Stimulated activated naive CD8-positive, alpha-beta T cell treated with anti-CD3 and anti-CD28 coated beads, Interleukin-15, Interleukin-2, amounts not matched to agents 100 U/mL and 50 U/mL, for 24 hours (primary cell): ENCODE measurements around the gene SHROOM2.

Experiments
- ATAC-seq: fragments of 150-1000 bp; cut with Tn5 transposase; one replicate; pipeline ENCODE4 v1.10.0; 2021
- DNase-seq: peaks from one replicate; pipeline ENCODE4 v3.0.0; 2021

SHROOM2 gene

DNA sequence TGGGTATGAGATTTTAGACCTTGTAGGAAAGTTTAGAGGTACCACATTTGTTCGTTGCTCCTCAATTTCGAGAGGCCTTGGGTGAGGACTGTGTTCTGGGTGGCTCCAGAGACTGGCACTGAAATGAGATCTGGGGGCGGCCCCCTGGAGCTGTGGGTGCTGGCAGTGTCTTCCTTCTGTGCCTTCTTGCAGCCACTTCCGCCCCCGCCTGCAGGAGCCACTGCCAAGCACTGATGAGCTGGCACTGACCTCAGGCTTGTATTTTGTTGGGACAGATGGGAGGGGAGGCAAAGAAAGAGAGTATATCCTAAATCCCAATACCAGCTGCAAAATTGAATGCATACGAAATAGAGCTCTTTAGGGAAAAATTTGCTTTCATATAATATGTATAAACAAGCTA is 116.4 kb downstream of the SHROOM2 start:
- ATAC-seq = no peak
- DNase-seq = no peak

GRCh38 chrX:9903146-9903545 is 116.9 kb downstream of the SHROOM2 start:
- ATAC-seq (no peak), DNase-seq (no peak)

- no peak for DNase-seq
These were observed 119.1 kb downstream of the SHROOM2 start for GRCh38 chrX:9905288-9905687.

DNA sequence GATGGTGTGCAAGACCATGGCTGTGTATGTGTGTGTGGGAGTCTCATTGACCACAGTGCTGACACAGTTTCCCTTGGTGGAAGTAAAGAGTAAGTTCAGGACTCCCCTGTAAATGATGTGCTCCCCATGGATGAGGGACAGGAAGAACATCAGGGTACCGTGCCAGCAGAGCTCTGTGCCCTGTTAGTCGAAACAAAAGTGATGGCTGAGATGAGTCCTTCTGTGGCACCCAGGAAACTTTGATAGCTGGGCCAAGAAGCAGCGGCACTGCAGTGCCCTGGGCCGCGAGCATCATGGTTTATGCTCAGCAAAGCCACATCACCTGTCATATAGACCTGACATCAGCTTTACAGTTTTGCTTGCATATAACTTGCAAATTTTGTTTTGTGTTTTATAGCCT is 119.5 kb downstream of the SHROOM2 start:
- DNase-seq (no peak), ATAC-seq (no peak)

More at GRCh38 chrX:9905288-9905687, 119.1 kb downstream of the SHROOM2 start:
- no peak for ATAC-seq

DNA sequence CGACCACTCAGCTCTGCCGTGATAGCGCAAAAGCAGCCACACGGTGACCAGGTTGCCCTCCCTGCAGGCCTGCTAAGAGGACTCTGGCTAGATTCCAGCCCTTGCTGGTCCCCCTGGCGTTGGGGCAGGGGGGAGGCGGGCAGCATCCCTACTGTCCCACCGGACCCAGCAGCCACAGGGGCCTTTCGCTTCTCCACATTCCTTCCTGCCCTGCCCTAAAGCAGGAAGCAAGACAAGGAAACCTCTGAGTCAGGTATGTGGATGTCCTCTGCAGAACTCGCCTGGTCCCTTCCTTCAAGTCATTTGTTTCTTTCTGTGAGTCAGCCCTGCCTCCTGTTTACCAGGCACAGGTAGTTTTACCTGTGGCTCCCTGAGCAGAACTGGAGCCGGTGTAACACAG is 120.7 kb downstream of the SHROOM2 start:
- DNase-seq (no peak), ATAC-seq (no peak)

GRCh38 chrX:9907645-9908387 is 121.6 kb downstream of the SHROOM2 start:
- DNase-seq (no peak), ATAC-seq (no peak)

DNA sequence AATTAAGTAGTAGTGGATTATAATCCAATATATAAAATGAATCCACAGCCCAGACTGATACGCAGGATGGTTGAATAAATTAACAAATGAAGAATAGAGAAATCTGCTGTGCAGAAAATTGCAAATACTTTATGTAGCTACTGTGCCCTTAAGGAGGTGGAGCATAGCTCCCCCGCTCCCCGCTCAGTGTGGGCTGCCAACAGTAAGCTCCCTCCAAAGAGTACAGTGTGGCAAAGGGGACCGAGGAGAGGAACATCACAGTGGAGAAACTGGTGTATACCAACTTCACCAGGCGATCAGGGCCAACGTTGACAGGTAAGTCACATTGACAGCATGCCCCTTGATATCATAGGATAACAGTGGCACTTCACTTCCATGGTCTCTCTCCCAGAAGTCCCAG is 123.0 kb downstream of the SHROOM2 start:
- ATAC-seq = no peak
- no peak for DNase-seq

GRCh38 chrX:9911487-9911886 is 125.3 kb downstream of the SHROOM2 start:
- DNase-seq = no peak

GRCh38 chrX:9912351-9913145 is 126.3 kb downstream of the SHROOM2 start:
- DNase-seq = no peak
- no peak for ATAC-seq

More at GRCh38 chrX:9911487-9911886, 125.3 kb downstream of the SHROOM2 start:
- no peak for ATAC-seq

DNA sequence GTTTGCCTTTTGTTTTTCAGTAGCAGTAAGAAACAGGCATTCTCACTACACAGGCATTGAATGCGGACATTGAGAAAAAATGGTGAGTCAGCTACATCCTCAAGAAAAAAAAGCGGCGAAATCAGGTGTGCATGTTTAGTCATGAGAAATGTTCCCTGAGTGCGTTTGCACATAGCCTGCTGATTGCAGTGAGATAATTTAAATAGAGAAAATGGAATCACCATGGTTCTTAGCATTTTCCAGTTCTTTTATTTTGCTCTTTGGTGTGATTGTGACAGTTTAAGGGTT is 126.9 kb downstream of the SHROOM2 start:
- no peak for ATAC-seq
- no peak for DNase-seq

DNA sequence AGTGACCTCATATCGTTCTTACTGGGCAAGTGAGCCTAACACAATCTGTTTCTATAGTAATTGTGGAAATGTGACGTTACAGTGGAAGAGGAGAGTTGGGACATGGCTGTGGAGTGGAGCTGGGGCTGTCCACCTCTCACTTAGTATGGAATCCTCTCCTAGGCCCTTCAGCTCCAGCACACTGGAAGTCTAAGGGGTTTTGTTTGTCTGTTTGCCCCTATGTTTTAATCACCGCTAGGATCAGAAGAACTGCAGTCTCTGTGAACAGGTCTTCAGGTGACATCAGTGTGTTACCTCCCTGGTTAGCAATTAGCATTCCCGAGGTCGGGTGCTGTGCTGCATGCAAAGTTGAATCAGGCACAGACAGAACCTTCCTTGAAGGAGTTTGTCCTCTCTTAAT is 131.6 kb downstream of the SHROOM2 start:
- ATAC-seq (no peak), DNase-seq (no peak)

- ATAC-seq (no peak), DNase-seq (no peak)
These were observed 133.5 kb downstream of the SHROOM2 start for GRCh38 chrX:9919632-9920172.

- ATAC-seq = no peak
- DNase-seq = no peak
These were observed 135.2 kb downstream of the SHROOM2 start for GRCh38 chrX:9921407-9921806.

- ATAC-seq (no peak), DNase-seq (no peak)
These were observed 137.1 kb downstream of the SHROOM2 start for GRCh38 chrX:9923357-9923756.

DNA sequence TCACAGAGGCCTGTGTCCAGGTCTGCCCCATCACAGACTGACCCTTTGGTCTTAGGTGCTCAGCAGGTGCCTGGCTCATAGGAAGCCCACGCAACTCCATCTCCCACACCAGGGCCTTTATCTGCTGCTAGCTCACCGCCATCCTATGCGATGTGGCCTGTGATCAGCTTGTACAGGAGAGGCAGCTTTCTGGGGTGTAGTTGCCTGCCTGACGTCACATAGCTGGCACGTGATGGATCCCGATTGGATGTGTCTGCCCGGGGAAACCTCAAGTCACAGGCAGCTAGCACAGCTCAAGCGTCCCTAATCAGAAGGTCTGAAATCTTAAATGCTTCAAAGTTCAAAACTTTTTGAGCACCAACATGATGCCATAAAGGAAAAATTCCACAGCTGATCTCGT is 139.8 kb downstream of the SHROOM2 start:
- ATAC-seq (no peak), DNase-seq (no peak)

DNA sequence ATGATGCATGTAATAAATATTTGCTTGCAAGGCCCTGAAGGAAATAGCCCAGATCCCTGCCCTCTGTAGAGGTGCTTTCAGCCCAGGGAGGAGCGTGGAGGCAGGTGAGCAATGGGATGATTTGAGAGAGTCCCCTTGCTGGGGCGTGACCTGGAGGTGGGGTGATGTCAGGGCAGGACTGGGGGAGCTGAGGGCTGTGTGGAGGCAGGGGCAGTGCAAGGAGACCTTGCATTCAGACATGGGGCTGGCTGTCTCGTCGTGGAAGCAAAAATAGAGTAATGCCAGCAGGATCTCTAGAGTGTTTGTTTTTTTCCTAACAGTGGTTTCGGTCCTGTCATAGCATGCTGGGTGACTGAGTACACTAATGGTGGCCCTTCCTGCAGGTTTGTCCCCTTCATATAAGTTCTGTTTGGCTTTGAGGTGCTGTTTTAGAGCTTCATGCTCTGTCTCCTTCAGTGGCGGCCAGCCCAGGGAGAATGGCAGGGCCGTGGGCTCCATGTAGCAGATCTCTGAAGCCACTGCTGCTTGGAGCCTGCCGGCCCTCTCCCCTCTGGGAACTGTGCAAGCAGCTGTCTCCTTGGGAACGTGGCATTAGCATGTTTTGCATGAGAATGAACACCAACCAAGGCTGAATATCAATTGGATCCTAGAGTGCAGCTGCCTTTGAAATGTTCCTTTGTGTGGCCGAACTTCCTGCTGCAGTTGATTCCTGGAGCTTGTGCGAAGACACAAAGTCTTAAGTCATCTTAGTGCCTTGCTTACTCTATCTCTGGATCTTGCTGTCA is 141.7 kb downstream of the SHROOM2 start:
- DNase-seq = no peak
- no peak for ATAC-seq

- ATAC-seq = no peak
- no peak for DNase-seq
These were observed 149.2 kb downstream of the SHROOM2 start for GRCh38 chrX:9935436-9935835.

DNA sequence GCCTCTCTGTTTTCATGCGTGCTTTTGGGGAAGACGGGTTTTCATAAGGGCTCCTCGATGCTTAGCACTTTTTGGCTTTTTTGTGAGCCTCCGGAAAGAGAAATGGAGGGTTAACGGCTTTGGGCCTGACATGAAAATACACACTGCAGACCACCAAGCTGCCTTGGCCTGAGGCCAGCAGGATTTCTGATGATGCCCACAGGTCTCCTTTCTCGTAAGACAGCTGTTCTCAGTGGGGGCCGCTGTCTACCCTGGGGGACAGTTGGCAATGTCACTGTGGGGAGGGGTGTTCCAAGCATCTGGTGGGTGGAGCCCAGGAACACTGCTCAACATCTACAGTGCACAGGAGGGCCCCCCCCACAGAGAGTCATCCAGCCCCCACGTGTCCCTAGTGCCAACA is 151.5 kb downstream of the SHROOM2 start:
- ATAC-seq (no peak), DNase-seq (no peak)

DNA sequence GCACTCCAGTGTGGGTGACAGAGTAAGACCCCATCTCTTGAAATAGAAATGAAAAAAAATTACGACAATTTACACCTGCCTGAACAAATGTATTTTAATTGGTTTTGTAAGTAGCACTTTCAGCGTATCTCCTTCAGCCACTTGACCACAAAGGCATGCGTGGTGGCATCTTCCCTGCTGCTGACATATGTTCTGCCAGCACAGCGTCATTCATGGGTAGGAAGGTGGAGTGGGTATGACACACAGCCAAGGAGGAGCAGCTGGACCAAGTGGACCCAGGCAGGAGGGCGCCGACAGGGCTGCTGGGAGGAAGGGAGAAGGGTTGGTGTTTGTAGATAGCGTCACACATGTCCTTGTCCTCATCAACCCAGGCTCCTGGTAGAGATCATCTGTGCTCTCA is 152.3 kb downstream of the SHROOM2 start:
- ATAC-seq (no peak), DNase-seq (no peak)

DNA sequence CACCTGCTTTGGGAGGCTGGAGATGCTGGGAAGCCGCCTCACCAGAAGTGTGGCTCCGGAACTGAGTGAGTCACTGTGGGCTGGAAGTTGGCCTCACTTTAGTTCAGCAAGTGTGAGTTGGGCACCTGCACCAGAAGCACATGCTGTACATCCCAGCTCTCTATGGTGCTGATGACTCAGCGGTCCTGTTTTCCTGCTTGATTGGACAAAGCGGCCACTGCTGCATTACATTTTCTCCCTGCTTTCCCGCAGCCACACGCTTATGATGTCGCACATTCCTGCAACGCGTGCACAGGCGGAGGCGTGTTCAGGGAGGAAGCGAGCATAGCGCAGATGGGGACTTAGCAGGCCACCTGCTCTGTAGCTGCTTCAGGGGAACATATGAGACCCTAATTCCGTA is 154.2 kb downstream of the SHROOM2 start:
- DNase-seq (peak; percentile 5), ATAC-seq (no peak)

DNA sequence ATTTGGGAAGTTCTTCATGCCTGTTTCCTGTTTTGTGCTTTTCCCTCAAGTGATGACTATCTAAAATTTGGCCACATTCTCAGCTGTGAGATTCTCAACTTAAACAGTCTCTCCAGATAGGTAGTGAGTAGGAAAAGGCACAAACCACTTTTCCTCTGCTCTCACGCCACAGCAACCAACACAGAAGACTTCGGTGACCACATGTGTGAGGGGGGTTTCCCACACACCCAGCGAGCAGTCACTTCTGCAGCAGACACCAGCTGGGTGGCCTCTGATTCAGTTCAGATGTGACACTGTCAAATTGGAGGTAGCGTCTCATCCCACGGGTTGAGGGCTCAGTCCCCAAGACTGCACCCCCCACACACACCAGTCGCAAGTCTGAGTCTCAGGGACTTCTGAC is 155.9 kb downstream of the SHROOM2 start:
- peak; percentile 96 for ATAC-seq
- DNase-seq = peak; percentile 74

- DNase-seq (no peak), ATAC-seq (peak; percentile 30)
These were observed 157.2 kb downstream of the SHROOM2 start for GRCh38 chrX:9943420-9943819.
